ENCODE measurements around the gene BCL2L14. TPM values are rescaled to one million over a fixed set of nuclear protein-coding genes. Genes with fewer than 3 reads are reported as not detected.

BCL2L14 gene
- total and polyA plus RNA-seq, 2 of the 13 experiments (the other 11 are each of a cell fraction or from before 2014, with no cell fraction given) = 0.11 TPM; not detected in 1

GRCh38 chr12:12064596-12064995 lies 6.1 kb upstream of the BCL2L14 start:
- DNase-seq (ENCODE audit: low spot score) (no peak), ATAC-seq (no peak), FAIRE-seq (no peak)
- Histone ChIP-seq H3K4me2 (ENCODE audit: low read depth, low read length) (no peak overlapping the region), H3K9ac (ENCODE audit: insufficient read depth, low read depth, low read length) (no peak overlapping the region), H3K9me3 (ENCODE audit: low read length) (no peaks in the 10 kb centered on the region), H3K4me3 (replicated peaks in 1 of 3; ENCODE audit: insufficient read depth in 1 of 3, low read depth in 2 of 3, low read length in 3 of 3) (no peak overlapping the region), H3K4me1 (ENCODE audit: insufficient read depth, low read length) (peaks cover 21% of the 10 kb centered on the region; the same call in 1 of the 2 replicates), H3K79me2 (ENCODE audit: insufficient read depth, low read length) (no peaks in the 10 kb centered on the region), H3K27ac (ENCODE audit: extremely low read length, insufficient read depth, low read length) (no peak overlapping the region), H3K27me3 (ENCODE audit: control insufficient read depth in 1 of 2, insufficient read depth in 2 of 2, low read length in 2 of 2) (peaks cover 0 to 6% of the 10 kb centered on the region in 2 experiments; a peak in 1 of 5 replicates), H2AFZ (ENCODE audit: low read length) (no peak overlapping the region), H3K36me3 (replicated peaks in 1 of 2; ENCODE audit: control insufficient read depth in 1 of 2, insufficient read depth in 2 of 2, low read length in 2 of 2) (no peaks in the 10 kb centered on the region), H4K20me1 (ENCODE audit: insufficient read depth, low read length) (no peaks in the 10 kb centered on the region)
- no TSS peak for BruUV-seq (replicated peaks)
- in situ Hi-C loops (cut with HindIII; ENCODE audit: extremely low pct_ligation_motif_present, low pct_unique_long_range_greater_than_20kb) (no loop called here), intact Hi-C loops (cut with micrococcal nuclease; ENCODE audit: unreplicated experiment) (no loop called here)
- ChIA-PET CTCF (ENCODE audit: low intra/inter-chr PET ratio, low total read pairs) (no interaction called here), POLR2A (no interaction called here)
- 58% methylated on average over 4 of the region's 4 CpGs for WGBS (ENCODE audit: low lambda C conversion rate)
- no peak for TF ChIP-seq CAMTA2 (CRISPR knock-in tag; IDR thresholded peaks at IDR 0.05; ENCODE audit: borderline replicate concordance)
- TF ChIP-seq DDIT3 (CRISPR knock-in tag; IDR thresholded peaks at IDR 0.05) = no peak
- TF ChIP-seq ZNF777 (CRISPR knock-in tag; IDR thresholded peaks at IDR 0.05) = no peak
- no peak for TF ChIP-seq AGO1 (IDR thresholded peaks at IDR 0.05; ENCODE audit: low read depth, low read length, poor library complexity, severe bottlenecking)
- TF ChIP-seq TCF12 (IDR thresholded peaks at IDR 0.05) = no peak
- TF ChIP-seq TCF12 (CRISPR knock-in tag; IDR thresholded peaks at IDR 0.05) = no peak
- no peak for TF ChIP-seq HOXA5 (CRISPR knock-in tag; IDR thresholded peaks at IDR 0.05)
- no peak for TF ChIP-seq ATF7-NPFF (CRISPR knock-in tag; IDR thresholded peaks at IDR 0.05; ENCODE audit: low read depth)
- no peak for TF ChIP-seq AFF4 (CRISPR knock-in tag; IDR thresholded peaks at IDR 0.05)
- TF ChIP-seq HNF1B (CRISPR knock-in tag; IDR thresholded peaks at IDR 0.05) = no peak
- TF ChIP-seq MAFG (CRISPR knock-in tag; IDR thresholded peaks at IDR 0.05) = no peak
- TF ChIP-seq BRD4 (CRISPR knock-in tag; IDR thresholded peaks at IDR 0.05) = no peak
- no peak for TF ChIP-seq ELF4 (CRISPR knock-in tag; IDR thresholded peaks at IDR 0.05; ENCODE audit: borderline replicate concordance)
- TF ChIP-seq GATAD2A (CRISPR knock-in tag; IDR thresholded peaks at IDR 0.05) = no peak
- TF ChIP-seq KDM5A (IDR thresholded peaks at IDR 0.05; ENCODE audit: borderline replicate concordance, low read length) = no peak
- TF ChIP-seq AGO2 (optimal IDR thresholded peaks at IDR 0.05; ENCODE audit: low read depth, low read length) = no peak
- no peak for TF ChIP-seq ZXDC (CRISPR knock-in tag; IDR thresholded peaks at IDR 0.05)
